NCI-H524 (cell line): ENCODE measurements around the gene TUBGCP5.
"Not testable (repeated sequence)": the region's sequence is repeated elsewhere in the genome, so short reads cannot be mapped to it uniquely, and the experiment has no call there.

Source experiments
- DNase-seq, 2 experiments: peaks; one replicate each; lab custom pipeline; 2025; lab: John Stamatoyannopoulos, UW

The TUBGCP5 gene

GRCh38 chr15:23041736-23042135, 2.4 kb upstream of the TUBGCP5 start:
- DNase-seq, result not testable (repeated sequence)

GRCh38 chr15:23039917-23040281, 530 bp upstream of the TUBGCP5 start:
- DNase-seq, result no peak

- peak in 1 of 2 experiments; percentile 40 for DNase-seq
Observed at GRCh38 chr15:23038726-23039142, 635 bp downstream of the TUBGCP5 start.

GRCh38 chr15:23035964-23036566, 3.3 kb downstream of the TUBGCP5 start:
- DNase-seq, result peak; percentile 25 to 69

GRCh38 chr15:23033979-23034378, 5.4 kb downstream of the TUBGCP5 start:
- DNase-seq, result no peak

- DNase-seq, result no peak
Observed at GRCh38 chr15:23026218-23026617, 13.2 kb downstream of the TUBGCP5 start.

GRCh38 chr15:23022156-23022555, 17.2 kb downstream of the TUBGCP5 start:
- no peak for DNase-seq

GRCh38 chr15:23014394-23015000, 24.9 kb downstream of the TUBGCP5 start:
- no peak for DNase-seq

GRCh38 chr15:23013681-23014080, 25.7 kb downstream of the TUBGCP5 start:
- DNase-seq, result no peak

GRCh38 chr15:23012616-23013015, 26.8 kb downstream of the TUBGCP5 start:
- not testable (repeated sequence) for DNase-seq

GRCh38 chr15:23003736-23004135, 35.6 kb downstream of the TUBGCP5 start:
- DNase-seq, result no peak

GRCh38 chr15:23002920-23003319, 36.4 kb downstream of the TUBGCP5 start:
- no peak for DNase-seq

GRCh38 chr15:22995795-22996194, 43.6 kb downstream of the TUBGCP5 start:
- no peak for DNase-seq

GRCh38 chr15:22992024-22992326, 47.4 kb downstream of the TUBGCP5 start:
- DNase-seq, result no peak

- DNase-seq, result no peak
Observed at GRCh38 chr15:22989576-22990477, 49.5 kb downstream of the TUBGCP5 start.

GRCh38 chr15:22988811-22989210, 50.6 kb downstream of the TUBGCP5 start:
- DNase-seq, result no peak

- DNase-seq, result not testable (repeated sequence)
Observed at GRCh38 chr15:22981931-22982330, 57.4 kb downstream of the TUBGCP5 start.

- peak in 1 of 2 experiments; percentile 35 for DNase-seq
Observed at GRCh38 chr15:22981051-22981840, 58.1 kb downstream of the TUBGCP5 start.

GRCh38 chr15:22980189-22981050, 58.9 kb downstream of the TUBGCP5 start, which contains the start of gene CYFIP1:
Gene CYFIP1, minus strand, starts transcription at chr15:22980368. Its CDS starts 33,083 bp downstream, at chr15:22947285.
- peak in 1 of 2 experiments; percentile 49 for DNase-seq

GRCh38 chr15:22979238-22980188, 59.9 kb downstream of the TUBGCP5 start:
- peak; percentile 25 to 63 for DNase-seq
